NCI-H1092 treated with DMSO at 0.1 percent for 48 hours (cell line): ENCODE measurements around the gene DLL1.

ENCODE experiments used
- DNase-seq: peaks from one replicate; lab custom pipeline; 2025; lab: John Stamatoyannopoulos, UW

DLL1 gene

DNA sequence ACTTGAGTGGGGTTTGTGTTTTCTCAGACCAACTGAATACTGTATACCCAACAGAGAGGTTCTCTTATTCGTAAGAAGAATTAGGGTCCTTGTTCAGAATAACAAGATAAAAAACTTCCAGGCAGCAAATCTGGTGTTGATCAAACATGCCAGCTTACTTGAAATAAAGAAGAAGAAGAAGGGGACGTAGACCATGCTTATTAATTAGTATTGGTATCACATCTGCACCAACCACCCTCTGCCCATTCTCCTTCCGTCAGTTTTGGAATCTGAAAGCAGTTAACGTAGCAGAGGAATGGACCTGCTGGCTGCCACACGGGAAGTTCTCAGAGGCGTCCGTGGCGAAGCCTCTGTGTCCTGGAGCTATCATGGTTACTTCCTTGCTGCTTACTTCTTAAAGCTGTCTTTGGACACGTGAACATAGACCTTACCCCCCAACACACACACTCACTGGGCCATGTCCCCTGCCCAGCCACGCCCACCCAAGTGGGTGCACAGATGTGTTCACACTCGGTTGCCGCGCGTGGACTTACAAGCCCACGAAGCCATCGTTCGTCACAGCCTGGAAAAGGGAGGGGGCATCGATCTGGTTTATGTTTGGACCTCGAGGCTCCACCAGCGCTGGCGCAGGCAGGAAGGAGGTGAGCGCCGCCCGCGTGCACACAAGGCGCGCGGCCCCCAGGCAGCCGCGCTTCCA, 4.1 kb upstream of the DLL1 start:
- DNase-seq: peak; percentile 61

DNA sequence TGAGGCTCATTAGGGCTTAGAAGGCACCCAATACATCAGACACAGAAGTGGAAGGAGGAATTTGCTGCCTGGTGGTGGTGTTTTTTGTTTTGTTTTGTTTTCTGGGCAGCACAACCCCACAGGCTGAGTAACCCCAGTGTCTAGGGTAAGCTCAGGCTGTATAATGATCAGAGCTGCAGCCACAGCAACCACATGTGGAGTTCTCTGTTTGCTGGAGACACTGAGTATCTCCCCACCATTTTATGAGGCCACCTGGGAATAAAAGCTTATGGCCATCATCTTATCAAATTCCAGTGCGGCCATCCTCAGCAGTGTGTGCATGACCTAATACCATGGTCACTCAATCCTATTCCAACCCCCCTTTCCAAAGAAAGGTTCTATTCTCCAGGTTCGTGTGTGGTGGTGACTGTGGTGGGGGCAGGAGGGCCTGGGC, 3.4 kb upstream of the DLL1 start:
- peak; percentile 45 for DNase-seq

DNA sequence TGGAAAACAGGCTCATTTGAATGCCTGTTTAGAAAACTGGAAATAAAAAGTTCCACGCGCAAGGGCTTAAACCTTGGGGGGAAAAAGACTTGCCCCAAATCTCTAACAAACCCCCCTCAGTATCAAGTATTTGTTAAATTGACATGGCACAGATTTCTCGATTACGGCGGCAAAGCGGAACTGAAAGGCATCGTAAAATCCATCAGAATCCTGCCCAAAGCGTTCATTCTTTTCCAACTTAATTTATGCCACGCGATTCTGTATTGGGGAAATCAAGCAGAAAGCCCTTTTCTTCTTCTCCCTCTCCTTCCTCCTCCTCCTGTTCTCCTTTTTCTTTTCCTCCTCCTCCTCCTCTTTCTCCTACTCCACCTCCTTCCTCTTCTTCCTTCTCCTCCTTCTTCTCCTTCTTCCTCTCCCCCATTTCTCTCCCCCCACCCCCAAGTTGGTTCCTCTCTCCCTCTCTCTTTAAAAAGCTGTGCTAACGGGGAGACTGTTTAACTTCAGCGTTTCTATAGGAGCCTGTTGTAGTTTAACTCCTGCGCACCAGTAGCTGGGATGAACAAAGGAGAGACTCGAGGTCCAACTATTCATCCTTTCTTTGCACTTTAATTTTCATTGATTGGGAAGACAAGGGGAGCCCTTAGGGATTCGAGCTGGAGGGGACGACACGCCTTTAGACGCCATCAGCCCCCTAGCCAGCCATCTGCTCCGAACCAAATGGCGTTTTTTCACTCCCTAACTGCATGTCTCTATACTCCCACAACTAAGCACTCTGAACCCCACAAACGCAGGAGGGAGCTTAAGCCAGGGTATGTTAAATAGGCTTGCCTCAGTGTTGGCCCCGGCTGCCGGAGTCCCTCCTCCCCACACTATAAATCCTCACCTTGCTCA, 2.7 kb upstream of the DLL1 start:
- DNase-seq: no peak

DNA sequence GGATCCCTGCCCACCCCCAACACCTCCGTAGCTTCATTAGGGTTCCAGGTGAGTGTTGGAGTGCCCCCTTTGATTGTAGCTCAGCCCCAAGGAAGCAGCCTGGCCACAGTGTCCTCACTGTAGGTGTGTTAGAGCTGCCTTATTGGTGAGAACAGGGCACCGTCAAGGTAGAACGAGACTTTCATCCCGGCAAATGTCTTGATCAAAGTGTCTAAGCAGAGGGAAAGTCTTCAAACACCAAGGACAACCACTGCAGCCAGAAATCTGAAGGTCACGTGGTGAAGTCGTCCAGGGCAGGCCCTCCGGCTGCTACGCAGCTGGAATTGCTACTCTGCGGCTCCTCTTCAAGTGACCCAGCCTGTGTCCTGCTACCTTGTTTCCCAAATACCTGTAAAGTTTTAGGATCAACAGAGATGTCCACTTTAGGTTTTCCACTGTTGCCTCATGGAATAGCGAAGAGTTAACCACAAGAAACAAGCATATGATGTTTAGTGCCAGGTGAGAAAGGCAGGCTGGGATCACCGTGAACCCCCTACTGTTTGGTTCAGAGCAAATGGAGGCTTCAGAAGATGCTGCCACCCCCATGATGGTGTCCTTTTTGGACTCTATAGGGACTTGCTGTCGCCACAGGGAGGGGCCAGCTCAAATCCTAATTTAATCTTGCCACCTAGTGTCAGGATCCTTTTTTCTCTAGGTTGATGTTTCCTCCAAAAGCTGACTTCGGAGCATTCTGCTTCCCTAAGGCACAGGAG, 1.7 kb upstream of the DLL1 start:
- DNase-seq: peak; percentile 57

DNA sequence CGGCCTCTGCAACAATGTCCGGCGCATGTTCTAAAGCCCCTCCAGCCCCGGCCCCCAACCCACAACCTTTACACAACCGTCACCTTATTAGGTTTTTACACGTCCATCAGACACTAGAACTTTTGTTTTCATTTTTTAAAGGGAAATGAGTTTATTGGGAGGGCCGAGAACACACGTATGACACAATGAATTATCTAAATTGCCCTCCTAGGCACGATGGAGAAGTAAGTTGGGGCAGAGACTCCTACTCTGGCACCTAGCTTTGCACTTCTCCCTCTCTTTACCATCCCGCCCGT, 1.2 kb upstream of the DLL1 start:
- no peak for DNase-seq

DNA sequence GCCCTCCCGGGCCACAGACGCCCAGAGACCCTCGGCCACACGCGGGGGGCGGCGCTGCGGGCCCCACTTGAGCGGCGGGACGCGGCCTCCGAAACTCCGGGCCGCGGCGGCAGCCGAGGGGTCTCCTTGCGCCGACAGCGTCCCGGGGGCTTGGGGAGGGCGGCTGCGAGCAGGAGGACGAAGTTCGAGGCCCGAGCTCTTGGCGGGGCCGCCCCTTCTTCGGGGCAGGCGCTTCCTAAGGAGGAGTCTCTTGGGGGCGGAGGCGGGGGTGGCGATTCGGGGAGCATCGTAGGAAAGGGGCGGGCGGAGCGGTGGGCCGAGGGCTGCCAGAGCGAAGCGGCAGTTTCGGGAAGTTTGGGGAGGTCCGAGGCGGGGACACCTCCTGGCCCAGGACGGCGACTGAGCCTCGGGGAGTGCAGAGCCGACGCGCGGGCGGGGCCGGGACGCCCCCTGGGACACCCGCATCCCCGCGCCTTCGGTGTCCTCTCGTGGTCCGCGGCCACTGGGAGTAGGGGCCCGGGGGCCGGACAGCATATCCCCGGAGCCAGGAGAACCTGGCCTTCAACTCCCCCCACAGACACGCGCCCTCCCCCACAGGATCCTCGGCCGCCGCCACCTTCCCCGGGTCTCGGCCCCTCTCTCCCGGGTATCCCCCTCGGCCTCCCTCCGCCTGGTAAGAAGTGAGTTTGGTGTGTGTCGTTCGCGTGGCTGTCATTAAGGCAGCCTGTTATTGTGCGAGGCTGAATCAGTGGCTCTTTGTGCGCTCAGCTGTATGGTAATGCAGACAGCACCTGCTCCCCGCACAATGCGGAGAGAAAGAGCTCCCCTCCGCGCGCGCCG, 613 bp upstream of the DLL1 start:
- DNase-seq: peak; percentile 96

DNA sequence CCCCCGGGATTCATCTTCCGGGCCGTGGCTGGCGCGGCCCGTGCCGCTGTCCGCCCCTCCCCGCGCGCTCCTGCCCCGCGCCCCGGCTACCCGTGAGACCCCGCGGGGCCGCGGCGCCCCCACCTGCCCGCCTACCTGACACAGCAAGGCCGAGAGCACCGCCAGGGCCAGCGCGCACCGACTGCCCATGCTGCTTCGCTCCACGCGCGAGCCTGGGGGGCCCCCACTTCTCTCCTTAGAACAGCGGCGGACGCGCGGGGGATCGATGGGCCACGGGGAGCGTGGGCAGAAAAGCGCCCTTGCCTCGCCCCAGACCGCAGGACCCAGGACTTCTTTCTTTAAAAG, 955 bp downstream of the DLL1 start:
- DNase-seq: no peak

DNA sequence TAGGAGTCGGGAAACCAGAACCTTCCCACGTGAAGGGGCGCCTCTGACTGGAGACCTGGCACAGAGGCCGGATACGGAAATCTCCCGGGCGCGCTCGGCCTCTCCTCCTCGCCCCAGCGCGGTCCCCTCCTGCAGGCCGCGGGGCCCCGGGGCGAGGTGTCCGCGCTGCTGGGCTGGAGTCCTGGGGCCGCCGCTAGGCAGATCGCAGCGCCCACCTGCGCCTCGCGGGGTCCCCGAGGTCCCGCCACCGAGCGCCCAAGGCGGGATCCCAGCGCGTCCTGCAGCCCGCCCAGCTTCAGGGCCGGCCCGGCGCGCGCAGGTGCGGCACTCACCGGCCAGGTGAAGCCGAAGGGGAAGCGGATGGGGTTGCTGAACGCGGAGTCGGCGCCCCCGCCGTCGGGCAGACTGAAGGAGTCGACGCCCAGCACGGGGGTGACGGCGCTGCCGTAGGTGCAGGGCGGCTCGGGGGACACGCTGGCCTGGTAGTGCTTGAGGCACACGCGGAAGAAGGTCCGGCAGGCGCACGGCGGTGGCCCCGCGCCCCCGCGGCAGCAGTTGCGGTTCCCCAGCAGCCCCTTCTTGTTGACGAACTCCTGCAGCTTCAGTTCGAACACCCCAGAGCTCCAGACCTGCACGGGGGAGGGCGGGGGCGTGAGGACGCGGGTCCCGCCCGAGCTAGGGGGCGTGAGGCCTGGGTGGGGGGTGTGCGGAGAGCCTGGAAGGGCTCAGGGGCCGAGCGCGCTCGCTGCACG, 1.5 kb downstream of the DLL1 start:
- DNase-seq: peak; percentile 51

DNA sequence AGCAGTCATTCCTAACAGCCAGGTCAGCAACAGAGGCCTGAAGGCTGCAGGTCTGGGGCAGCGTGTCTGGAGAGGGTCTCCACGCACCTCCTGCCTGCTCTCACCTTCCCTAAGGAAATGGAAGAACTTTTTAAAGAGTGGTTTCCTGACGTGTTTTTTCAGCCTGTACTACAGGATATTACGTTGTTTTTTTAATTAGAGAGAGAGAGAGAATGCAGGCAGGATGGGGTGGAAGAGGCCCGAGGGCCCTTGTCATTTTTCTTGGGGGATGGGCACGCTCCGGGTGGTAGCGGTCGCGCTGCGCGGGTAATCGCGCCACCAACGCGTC, 2.1 kb downstream of the DLL1 start:
- DNase-seq: no peak

DNA sequence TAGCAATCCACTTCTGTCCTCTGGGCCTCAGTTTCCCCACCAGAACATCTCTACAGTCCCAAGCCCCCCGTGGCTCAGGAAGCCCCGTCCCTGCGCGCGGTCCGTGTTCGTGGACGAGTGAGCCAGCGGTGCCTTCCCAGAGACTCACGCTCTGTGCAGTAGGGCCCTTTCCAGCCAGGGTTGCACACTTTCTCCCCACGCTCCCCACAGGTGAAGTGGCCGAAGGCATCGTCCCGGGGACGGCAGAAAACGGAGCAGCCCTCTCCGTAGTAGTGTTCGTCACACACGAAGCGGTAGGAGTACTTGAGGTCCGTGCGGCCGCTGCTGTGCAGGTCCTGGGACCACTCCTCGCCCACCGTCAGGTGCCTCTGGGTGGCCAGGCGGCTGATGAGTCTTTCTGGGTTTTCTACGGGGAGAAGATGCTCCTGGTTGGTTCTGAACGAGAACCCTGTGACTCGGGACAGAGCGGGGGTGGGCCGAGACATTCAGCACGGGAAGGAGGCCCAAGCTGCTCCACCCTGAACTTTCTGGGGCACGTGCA, 2.7 kb downstream of the DLL1 start:
- DNase-seq: no peak

DNA sequence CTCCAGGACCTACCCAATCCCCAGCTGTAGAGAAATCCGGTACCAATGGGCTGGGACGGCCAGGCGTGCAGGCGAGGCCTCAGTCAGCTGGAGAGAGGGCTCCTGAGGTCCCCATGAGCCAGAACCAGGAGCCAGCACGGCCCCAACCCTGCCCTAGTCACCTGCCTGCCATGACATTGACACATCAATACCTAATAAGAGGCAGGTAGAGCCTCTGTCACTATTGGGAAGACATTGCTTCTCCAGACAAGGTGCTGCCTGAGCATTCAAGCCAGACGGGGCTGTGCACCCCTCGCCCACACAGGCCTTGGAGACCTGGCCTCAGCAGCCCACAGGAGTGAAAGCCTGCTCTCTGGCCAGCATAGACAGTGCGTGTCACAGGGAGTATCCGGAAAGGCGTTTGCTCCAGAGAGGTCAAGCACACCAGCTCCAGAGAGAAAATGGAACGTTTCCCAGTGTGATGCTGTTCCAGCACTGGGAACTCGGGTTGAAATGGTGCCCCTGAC, 3.5 kb downstream of the DLL1 start:
- DNase-seq: no peak

DNA sequence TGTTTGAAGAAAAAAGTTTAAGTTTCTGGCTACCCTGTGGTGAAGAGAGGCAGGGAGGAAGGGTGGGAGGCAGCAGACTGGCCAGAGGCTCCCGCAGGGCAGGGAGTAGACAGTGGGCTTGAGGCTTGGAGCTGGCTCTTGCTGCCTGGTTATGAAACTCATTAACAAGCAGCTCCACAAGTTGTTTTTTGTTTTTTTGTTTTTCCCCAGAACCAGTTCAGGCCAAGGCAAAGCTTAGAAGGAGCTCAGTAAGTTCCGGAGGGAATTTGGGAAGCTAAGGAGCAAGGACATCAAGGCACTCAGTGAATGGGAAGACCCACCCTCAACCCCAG, 4.0 kb downstream of the DLL1 start:
- DNase-seq: no peak

DNA sequence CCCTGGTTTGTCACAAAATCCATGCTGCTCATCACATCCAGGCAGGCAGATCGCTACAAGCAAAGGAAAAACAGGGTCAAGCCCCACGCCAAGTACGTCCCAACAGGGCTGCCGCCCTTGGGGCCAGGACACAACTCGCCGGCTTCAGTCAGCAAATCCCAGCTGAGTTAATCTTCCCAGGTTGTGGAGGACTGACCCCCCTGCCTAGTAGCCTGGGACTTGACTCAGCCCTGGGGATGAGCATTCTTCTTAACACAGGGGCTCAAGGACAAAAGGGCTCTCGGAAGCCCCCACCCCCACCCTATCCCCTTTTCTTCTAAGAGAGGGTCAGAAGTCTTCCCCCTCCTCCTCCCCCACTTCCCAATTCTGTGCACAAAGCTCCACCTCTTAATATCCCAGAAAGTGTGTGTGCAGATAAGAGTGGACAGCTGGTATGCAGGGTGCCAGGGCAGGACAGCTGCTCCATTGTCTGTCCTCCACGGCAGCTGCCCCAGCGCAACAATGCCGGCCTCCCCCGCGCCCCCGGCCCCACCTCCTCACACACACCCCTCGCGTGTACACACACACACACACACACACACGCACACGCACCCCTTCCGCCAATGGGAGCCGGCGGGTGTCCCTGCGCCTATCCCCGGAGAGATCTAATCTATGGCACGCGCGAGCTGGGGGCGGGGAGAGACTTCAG, 4.5 kb downstream of the DLL1 start:
- peak; percentile 81 for DNase-seq

DNA sequence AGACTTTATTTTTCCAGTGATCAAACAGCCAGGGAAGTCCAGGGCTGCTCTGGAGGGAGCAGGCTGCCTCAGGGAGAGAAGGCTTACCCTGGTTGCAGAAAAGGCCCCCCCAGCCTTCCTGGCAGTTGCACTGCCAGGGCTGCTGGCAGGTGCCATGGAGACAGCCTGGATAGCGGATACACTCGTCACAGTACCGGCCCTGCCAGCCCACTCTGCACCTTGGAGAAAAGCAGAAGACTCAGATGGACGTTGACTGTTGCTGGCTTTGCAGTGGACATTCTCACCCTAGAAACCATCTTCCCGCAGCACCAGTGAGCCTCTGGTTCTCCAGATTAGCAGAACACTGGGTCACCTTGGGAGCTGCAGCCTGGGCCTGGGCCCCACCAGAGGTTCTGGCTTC, 5.4 kb downstream of the DLL1 start:
- peak; percentile 46 for DNase-seq

DNA sequence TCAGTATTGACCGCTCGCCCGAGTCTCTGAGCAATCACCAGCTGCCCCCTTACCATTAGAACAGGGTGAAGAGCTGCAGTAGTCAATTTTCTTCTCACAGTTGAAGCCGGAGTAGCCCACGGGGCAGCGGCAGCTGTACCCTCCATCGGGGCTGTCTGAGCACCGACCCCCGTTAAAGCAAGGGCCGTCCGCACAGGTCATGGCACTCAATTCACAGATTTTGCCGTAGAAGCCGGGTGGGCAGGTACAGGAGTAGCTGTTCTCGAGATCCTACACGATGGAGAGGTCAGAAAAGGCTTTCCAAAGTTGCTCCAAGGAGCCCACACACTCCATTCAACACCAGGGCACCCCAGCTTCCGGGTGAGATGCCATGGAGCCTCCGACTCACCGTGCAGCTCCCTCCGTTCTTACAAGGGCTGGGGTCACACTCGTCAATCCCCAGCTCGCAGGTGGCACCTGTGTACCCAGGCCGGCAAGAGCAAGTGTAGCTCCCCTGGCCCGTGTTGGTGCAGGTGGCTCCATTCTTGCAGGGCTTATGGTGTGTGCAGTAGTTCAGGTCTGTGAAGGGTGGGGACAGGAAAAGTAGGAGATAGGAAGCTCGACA, 5.9 kb downstream of the DLL1 start:
- DNase-seq: no peak

DNA sequence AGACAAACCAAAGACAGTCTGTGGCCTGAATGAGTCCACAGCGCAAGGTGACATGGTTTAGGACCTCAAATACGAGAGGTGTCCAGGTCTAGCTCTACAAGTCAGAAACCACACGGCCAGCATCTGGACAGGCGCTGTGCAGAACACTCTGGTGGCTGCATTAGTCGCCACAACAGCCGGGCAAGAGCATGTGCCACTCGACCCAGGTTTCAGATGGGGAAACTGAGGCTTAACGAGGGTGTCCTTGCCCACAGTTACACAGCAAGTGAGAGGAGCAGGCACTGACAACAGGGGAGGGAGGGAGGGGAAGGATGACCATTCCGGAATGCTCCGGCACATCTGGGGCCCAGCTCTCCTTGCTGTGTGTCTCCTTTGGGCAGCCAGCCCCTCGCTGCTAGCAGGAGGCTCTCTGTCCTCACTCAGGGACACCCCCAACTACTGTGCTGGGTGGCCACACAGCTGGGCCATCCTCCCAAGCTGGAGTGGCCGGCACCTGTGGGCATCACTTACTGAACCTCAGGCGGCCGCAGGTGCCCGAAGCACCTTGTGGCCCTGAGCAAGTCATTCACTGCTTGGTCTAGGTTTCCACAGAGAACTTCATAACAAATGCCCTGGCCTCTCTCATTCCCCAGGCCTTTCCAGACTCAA, 6.6 kb downstream of the DLL1 start:
- DNase-seq: no peak

DNA sequence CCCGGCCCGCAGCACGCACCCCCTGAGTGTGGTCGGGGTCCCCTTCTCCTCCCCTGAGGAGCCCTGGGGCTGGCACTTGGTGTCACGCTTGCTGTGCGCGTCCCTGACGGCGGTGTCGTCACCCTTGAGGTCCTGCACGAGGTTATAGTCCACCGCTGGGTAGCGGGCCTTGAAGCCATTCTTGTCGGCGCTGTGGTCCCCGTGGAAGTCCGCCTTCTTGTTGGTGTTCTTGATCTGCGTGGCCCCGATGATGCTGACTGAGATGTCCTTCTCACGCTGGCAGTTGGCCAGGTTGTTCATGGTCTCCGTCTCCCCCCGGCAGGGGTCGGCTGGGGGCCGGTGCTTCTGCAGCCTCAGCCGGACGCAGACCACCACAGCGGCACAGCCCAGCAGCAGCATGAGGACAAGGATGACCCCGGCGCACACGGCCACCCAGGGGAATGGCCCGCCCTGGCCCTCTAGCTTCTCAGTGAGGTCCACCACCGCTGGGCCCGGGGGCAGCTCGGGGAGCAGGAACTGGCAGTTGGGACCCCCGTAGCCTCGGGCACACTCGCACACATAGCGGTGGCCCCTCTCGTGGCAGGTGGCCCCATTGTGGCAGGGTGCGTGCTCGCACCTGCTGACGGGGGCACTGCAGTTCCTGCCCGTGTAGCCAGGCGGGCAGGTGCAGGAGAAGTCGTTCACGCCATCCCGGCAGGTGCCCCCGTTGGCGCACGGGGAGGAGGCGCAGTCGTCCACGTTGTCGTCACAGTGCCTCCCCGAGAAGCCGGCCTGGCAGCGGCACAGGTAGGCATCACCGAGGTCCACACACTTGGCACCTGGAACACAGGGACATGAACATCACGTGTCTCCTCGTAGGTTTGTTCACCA, 7.4 kb downstream of the DLL1 start:
- DNase-seq: no peak

DNA sequence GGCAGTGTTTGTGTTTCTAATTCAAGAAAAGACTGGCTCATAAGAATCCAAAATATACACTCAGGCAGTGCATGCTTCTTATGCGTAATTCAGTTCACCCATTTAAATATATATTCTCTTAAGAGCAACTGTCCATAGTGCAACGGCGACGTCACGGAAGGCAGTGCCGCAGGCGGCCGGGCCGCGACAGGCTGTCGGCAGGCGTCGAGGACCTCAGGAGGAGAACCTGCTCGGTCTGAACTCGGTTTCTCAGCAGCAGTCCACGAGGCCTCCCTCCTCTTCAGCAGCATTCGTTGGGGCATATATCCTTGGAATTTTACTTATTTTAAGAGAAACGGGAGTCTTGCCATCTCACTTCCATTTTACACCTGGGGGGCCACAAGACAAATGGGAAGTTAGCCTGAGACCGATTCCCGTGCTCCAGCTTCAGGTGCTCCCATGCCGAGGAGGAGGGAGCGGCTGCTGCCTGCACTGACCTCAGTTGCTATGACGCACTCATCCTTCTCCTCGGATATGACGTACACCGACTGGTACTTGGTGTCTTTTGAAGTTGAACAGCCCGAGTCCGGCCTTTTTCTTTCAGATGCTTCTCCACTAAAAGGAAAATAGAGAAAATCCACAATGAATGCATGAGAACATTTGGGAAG, 8.2 kb downstream of the DLL1 start:
- no peak for DNase-seq
